K562 (cell line): ENCODE data around the gene LIMCH1. TPM values are rescaled to one million over a fixed set of nuclear protein-coding genes. Genes with fewer than 3 reads are reported as not detected.

ENCODE experiments used
- ATAC-seq: fragments of 200-7000 bp; cut with Tn5 transposase; 3 replicates; pipeline ENCODE4 v1.9.1; 2020; ENCODE audit warnings: moderate library complexity
- BruUV-seq: library from RNA; stranded (reverse); fragments of 400-500 nt; replicated peaks from 2 replicates; lab custom pipeline; 2021; lab: Mats Ljungman, UMichigan
- CTCF ChIA-PET: fragments of 300-600 bp; formaldehyde crosslinking; extraction: SDS; loops from one replicate; lab custom pipeline; 2021; ENCODE audit warnings: low intra/inter-chr PET ratio; lab: Yijun Ruan, JAX
- POLR2A ChIA-PET: fragments of 300-600, 350-650 bp; sonication (Branson Sonifier 250); formaldehyde crosslinking; extraction: SDS; loops from one replicate; lab custom pipeline; 2021; ENCODE audit warnings: antibody characterized with exemption, inconsistent platforms; lab: Yijun Ruan, JAX
- DNase-seq, 4 experiments: peaks; one replicate each; pipeline versions ENCODE4 v3.0.0 to v3.0.0-alpha.2; 2011 to 2018; ENCODE audit warnings: low spot score in 3 of 4, mixed read lengths in 3 of 4; ENCODE audit errors: extremely low read depth in 1 of 4
- FAIRE-seq: peaks from 2 replicates; lab custom pipeline; 2011; peaks lifted over from hg19 to GRCh38; lab: Jason Lieb, UNC
- H2AFZ ChIP-seq: 2 replicates; pipeline ENCODE4 v1.6.0; 2011; ENCODE audit warnings: low read depth, low read length, control low read depth, inconsistent platforms
- H3K27ac ChIP-seq: fragments of 200-600 bp; 3 replicates; pipeline ENCODE4 v1.8.0; 2011; ENCODE audit warnings: low read depth, mild to moderate bottlenecking, control low read depth, inconsistent platforms, low read length, moderate library complexity, mixed read lengths; ENCODE audit errors: extremely low read depth
- H3K27me3 ChIP-seq, 2 experiments: fragments of 300-600 bp in 1 of 2; 2 replicates in 1 of 2; 3 replicates in 1 of 2; pipeline versions ENCODE4 v1.6.0 to v1.8.0; 2011; ENCODE audit warnings: inconsistent platforms in 2 of 2, low read length in 2 of 2, mild to moderate bottlenecking in 1 of 2, mixed read lengths in 1 of 2, moderate library complexity in 1 of 2; ENCODE audit not compliant: control insufficient read depth in 2 of 2, insufficient read depth in 2 of 2
- H3K36me3 ChIP-seq: fragments of 300-600 bp; 3 replicates; pipeline ENCODE4 v1.8.0; 2011; ENCODE audit warnings: mild to moderate bottlenecking, low read length, inconsistent platforms; ENCODE audit not compliant: control insufficient read depth, insufficient read depth
- H3K4me1 ChIP-seq, 2 experiments: fragments of 200-600 bp in 1 of 2; replicated peaks in 1 of 2; 2 replicates in 1 of 2; 3 replicates in 1 of 2; pipeline versions ENCODE4 v1.5.1 to v1.8.0; 2011; ENCODE audit warnings: inconsistent platforms in 2 of 2, low read length in 2 of 2, mild to moderate bottlenecking in 1 of 2, mixed read lengths in 1 of 2, moderate library complexity in 1 of 2; ENCODE audit not compliant: control insufficient read depth in 2 of 2, insufficient read depth in 2 of 2
- H3K4me2 ChIP-seq: 2 replicates; pipeline ENCODE4 v1.6.1; 2011; ENCODE audit warnings: low read length, control low read depth, inconsistent platforms, mixed read lengths; ENCODE audit not compliant: insufficient read depth
- H3K4me3 ChIP-seq: fragments of 200-600 bp; sonication (generic), shearing (Covaris generic); 2 replicates; pipeline ENCODE4 v1.5.1; 2016; ENCODE audit warnings: control low read depth, inconsistent platforms
- H3K79me2 ChIP-seq: fragments of 200-600 bp; 3 replicates; pipeline ENCODE4 v1.8.0; 2011; ENCODE audit warnings: low read length, inconsistent platforms; ENCODE audit not compliant: control insufficient read depth, insufficient read depth
- H3K9ac ChIP-seq, 2 experiments: 2 replicates each; pipeline versions ENCODE4 v1.6.0 to v1.6.1; 2011; ENCODE audit warnings: low read depth in 2 of 2, low read length in 2 of 2, control low read depth in 1 of 2, inconsistent platforms in 1 of 2, mild to moderate bottlenecking in 1 of 2, mixed read lengths in 1 of 2; ENCODE audit not compliant: insufficient read depth in 1 of 2
- H3K9me1 ChIP-seq: one replicate; pipeline ENCODE4 v1.6.0; 2011; ENCODE audit warnings: inconsistent platforms, mild to moderate bottlenecking, low read length, moderate library complexity; ENCODE audit not compliant: control insufficient read depth, insufficient read depth
- H3K9me3 ChIP-seq: replicated peaks from 2 replicates; pipeline ENCODE4 v1.5.1; 2011; ENCODE audit warnings: low read depth, low read length, inconsistent platforms; ENCODE audit not compliant: control insufficient read depth, insufficient read depth
- H4K20me1 ChIP-seq: replicated peaks from 2 replicates; pipeline ENCODE4 v1.6.1; 2011; ENCODE audit warnings: low read length, inconsistent platforms, mixed read lengths; ENCODE audit not compliant: control insufficient read depth, insufficient read depth
- HEY1 ChIP-seq: fragments of 250-450 bp; sonication (Bioruptor Pico); IDR thresholded peaks from 2 replicates; pipeline ENCODE4 v1.5.0; 2020; ENCODE audit warnings: mild to moderate bottlenecking, moderate library complexity, borderline replicate concordance
- MTF1 ChIP-seq: fragments of 250-450 bp; sonication (Bioruptor Pico); IDR thresholded peaks from 2 replicates; pipeline ENCODE4 v1.9.0; 2021; ENCODE audit warnings: moderate library complexity, mild to moderate bottlenecking, inconsistent platforms, borderline replicate concordance
- RBM14 ChIP-seq: fragments of 200-400 bp; formaldehyde crosslinking; IDR thresholded peaks from 2 replicates; pipeline ENCODE4 v1.6.1; 2018; ENCODE audit warnings: low read depth, mild to moderate bottlenecking, low read length, moderate library complexity, borderline replicate concordance; ENCODE audit not compliant: insufficient read depth
- RBM22 ChIP-seq: fragments of 200-400 bp; formaldehyde crosslinking; IDR thresholded peaks from 2 replicates; pipeline ENCODE4 v1.6.1; 2018; ENCODE audit warnings: low read length, low read depth; ENCODE audit not compliant: poor library complexity, severe bottlenecking
- ZNF263 ChIP-seq: sonication (generic); formaldehyde crosslinking; IDR thresholded peaks from 2 replicates; pipeline ENCODE4 v1.8.0; 2022; ENCODE audit warnings: mild to moderate bottlenecking, missing genetic modification reagents, borderline replicate concordance
- ZNF551 ChIP-seq: fragments of 250-450 bp; sonication (Bioruptor Pico); IDR thresholded peaks from 2 replicates; pipeline ENCODE4 v1.5.0; 2021; ENCODE audit warnings: mild to moderate bottlenecking, moderate library complexity
- WGBS: fragments of 100-300 bp; shearing (Covaris generic); methylation state at CpG from one replicate; pipeline ENCODE4 v1.1.6; 2016; ENCODE audit warnings: low coverage, mixed read lengths; ENCODE audit not compliant: insufficient coverage; ENCODE audit errors: missing lambda C conversion rate; 5-methylcytosine and 5-hydroxymethylcytosine counted together
- in situ Hi-C: fragments of 300-500 bp; cut with MboI; formaldehyde crosslinking; loops from 4 replicates; pipeline ENCODE4 v1.15.0; 2018; ENCODE audit warnings: inconsistent platforms, mixed read lengths
- intact Hi-C: fragments of 100-400 bp; cut with micrococcal nuclease; formaldehyde crosslinking; loops from 2 replicates; pipeline ENCODE4 v1.14.2; 2022
- polyA plus RNA-seq, 8 experiments: library from polyadenylated mRNA; depleted of rRNA in 4 of 8; stranded (reverse) in 5 of 8; unstranded in 3 of 8; fragments of >200 nt; fragmentation: Nextera tagmentation in 2 of 8; fragmentation: Illumina TruSeq in 1 of 8; extraction: Ambion mirVana in 2 of 8; extraction: Trizol in 1 of 8; gene quantifications; 2 replicates each; pipeline versions ENCODE4 v1.2.1 to v1.2.3, GENCODE V29; 2011 to 2014; ENCODE audit warnings: inconsistent platforms in 1 of 8, missing spikeins in 1 of 8
- total RNA-seq, 7 experiments: library from RNA; depleted of rRNA in 6 of 7; stranded (reverse); fragments of >200 nt in 6 of 7; fragmentation: Illumina TruSeq in 2 of 7; extraction: Trizol in 2 of 7; gene quantifications; 2 replicates each; pipeline versions ENCODE4 v1.2.1 to v1.2.3, GENCODE V29; 2011 to 2021; ENCODE audit warnings: low replicate concordance in 1 of 7
- TF ChIP-seq, protein P1 (sequence below): fragments of 450-650 bp; IDR thresholded peaks from 2 replicates; pipeline ENCODE4 v1.6.1; 2018; ENCODE audit not compliant: partially characterized antibody
- TF ChIP-seq, protein P2 (sequence below): fragments of 450-650 bp; IDR thresholded peaks from 2 replicates; pipeline ENCODE4 v1.6.1; 2017; ENCODE audit warnings: antibody characterized with exemption, mild to moderate bottlenecking
- TF ChIP-seq, protein P3 (sequence below), 2 experiments: IDR thresholded peaks; 2 replicates each; pipeline ENCODE4 v1.6.1; 2012; ENCODE audit warnings: improper control_type of control experiment in 2 of 2, low read depth in 2 of 2, low read length in 2 of 2, borderline replicate concordance in 1 of 2

LIMCH1 gene
- total and polyA plus RNA-seq, 9 of the 15 experiments (the other 6 are each of a cell fraction or from before 2014, with no cell fraction given), result 0.35 TPM; not detected in 8

DNA sequence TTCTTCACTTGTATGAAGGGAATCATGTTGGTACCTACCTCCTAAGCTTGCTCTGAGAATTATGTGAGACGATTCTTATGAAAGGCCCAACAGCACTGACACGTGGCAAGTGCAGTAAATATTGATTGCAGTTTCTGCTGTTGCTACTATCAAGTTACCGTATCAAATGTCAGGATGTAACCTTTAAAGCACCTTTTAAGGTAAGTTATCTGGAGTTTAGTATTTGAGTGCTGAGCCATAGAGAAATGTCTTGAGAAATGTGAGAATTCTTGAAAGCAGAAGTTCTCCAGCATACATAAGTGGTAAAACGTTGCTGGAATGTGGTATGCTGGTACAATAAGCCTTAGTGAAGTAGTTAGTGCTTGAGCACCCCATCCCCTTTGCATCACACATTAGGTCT, 120.2 kb downstream of the LIMCH1 start (continued):
- TF ChIP-seq, protein P1, sequence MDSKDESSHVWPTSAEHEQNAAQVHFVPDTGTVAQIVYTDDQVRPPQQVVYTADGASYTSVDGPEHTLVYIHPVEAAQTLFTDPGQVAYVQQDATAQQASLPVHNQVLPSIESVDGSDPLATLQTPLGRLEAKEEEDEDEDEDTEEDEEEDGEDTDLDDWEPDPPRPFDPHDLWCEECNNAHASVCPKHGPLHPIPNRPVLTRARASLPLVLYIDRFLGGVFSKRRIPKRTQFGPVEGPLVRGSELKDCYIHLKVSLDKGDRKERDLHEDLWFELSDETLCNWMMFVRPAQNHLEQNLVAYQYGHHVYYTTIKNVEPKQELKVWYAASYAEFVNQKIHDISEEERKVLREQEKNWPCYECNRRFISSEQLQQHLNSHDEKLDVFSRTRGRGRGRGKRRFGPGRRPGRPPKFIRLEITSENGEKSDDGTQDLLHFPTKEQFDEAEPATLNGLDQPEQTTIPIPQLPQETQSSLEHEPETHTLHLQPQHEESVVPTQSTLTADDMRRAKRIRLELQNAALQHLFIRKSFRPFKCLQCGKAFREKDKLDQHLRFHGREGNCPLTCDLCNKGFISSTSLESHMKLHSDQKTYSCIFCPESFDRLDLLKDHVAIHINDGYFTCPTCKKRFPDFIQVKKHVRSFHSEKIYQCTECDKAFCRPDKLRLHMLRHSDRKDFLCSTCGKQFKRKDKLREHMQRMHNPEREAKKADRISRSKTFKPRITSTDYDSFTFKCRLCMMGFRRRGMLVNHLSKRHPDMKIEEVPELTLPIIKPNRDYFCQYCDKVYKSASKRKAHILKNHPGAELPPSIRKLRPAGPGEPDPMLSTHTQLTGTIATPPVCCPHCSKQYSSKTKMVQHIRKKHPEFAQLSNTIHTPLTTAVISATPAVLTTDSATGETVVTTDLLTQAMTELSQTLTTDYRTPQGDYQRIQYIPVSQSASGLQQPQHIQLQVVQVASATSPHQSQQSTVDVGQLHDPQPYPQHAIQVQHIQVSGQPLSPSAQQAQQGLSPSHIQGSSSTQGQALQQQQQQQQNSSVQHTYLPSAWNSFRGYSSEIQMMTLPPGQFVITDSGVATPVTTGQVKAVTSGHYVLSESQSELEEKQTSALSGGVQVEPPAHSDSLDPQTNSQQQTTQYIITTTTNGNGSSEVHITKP, result no peak
- TF ChIP-seq RBM14, result no peak

DNA sequence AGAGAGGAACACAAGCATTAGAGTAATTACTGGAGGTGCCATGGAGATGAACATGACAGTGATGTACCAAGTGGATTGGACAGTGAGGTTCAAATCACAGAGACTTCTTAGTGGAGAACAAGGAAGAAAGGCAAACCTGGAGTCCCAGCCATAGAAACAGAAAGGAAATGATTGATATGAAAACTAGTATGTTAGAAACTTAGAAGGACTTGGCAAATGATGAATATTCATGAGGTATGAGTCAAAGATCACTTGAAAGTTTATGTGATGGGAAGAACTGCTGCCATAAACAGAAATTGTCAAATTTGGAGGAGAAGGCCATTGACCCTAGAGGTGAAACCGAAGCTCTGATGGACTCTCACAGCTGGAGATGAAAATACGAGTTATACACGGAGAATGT, 122.4 kb downstream of the LIMCH1 start:
- no peak for DNase-seq
- Histone ChIP-seq H3K27me3 (peaks cover 0 to 6% of the 10 kb centered on the region in 2 experiments; a peak in 2 of 5 replicates), H3K4me2 (no peak overlapping the region), H3K36me3 (no peaks in the 10 kb centered on the region), H3K9me3 (no peaks in the 10 kb centered on the region), H3K4me3 (no peak overlapping the region), H3K9ac (no peak overlapping the region), H2AFZ (no peak overlapping the region), H4K20me1 (no peaks in the 10 kb centered on the region), H3K27ac (no peak overlapping the region), H3K79me2 (no peaks in the 10 kb centered on the region), H3K4me1 (no peaks in the 10 kb centered on the region), H3K9me1 (no peaks in the 10 kb centered on the region)
- in situ Hi-C loops, result no loop called here
- no peak for FAIRE-seq
- ChIA-PET CTCF (interaction anchor here (2.5 kb wide), 1 partner anchor 379 kb away, joined by 18 read pairs; no protein-coding TSS in a partner anchor), POLR2A (no interaction called here)
- ATAC-seq, result no peak
- WGBS, result 0% methylated on average over 3 of the region's 3 CpGs
- intact Hi-C loops, result no loop called here
- BruUV-seq, result no TSS peak
- no peak for TF ChIP-seq ZNF263 (CRISPR knock-in tag)
- TF ChIP-seq MTF1 (CRISPR knock-in tag), result no peak
- no peak for TF ChIP-seq ZNF551 (CRISPR knock-in tag)
- no peak for TF ChIP-seq RBM22
- no peak for TF ChIP-seq HEY1 (CRISPR knock-in tag)
- TF ChIP-seq, protein P2, sequence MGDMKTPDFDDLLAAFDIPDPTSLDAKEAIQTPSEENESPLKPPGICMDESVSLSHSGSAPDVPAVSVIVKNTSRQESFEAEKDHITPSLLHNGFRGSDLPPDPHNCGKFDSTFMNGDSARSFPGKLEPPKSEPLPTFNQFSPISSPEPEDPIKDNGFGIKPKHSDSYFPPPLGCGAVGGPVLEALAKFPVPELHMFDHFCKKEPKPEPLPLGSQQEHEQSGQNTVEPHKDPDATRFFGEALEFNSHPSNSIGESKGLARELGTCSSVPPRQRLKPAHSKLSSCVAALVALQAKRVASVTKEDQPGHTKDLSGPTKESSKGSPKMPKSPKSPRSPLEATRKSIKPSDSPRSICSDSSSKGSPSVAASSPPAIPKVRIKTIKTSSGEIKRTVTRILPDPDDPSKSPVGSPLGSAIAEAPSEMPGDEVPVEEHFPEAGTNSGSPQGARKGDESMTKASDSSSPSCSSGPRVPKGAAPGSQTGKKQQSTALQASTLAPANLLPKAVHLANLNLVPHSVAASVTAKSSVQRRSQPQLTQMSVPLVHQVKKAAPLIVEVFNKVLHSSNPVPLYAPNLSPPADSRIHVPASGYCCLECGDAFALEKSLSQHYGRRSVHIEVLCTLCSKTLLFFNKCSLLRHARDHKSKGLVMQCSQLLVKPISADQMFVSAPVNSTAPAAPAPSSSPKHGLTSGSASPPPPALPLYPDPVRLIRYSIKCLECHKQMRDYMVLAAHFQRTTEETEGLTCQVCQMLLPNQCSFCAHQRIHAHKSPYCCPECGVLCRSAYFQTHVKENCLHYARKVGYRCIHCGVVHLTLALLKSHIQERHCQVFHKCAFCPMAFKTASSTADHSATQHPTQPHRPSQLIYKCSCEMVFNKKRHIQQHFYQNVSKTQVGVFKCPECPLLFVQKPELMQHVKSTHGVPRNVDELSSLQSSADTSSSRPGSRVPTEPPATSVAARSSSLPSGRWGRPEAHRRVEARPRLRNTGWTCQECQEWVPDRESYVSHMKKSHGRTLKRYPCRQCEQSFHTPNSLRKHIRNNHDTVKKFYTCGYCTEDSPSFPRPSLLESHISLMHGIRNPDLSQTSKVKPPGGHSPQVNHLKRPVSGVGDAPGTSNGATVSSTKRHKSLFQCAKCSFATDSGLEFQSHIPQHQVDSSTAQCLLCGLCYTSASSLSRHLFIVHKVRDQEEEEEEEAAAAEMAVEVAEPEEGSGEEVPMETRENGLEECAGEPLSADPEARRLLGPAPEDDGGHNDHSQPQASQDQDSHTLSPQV, result no peak
- TF ChIP-seq, protein P3, sequence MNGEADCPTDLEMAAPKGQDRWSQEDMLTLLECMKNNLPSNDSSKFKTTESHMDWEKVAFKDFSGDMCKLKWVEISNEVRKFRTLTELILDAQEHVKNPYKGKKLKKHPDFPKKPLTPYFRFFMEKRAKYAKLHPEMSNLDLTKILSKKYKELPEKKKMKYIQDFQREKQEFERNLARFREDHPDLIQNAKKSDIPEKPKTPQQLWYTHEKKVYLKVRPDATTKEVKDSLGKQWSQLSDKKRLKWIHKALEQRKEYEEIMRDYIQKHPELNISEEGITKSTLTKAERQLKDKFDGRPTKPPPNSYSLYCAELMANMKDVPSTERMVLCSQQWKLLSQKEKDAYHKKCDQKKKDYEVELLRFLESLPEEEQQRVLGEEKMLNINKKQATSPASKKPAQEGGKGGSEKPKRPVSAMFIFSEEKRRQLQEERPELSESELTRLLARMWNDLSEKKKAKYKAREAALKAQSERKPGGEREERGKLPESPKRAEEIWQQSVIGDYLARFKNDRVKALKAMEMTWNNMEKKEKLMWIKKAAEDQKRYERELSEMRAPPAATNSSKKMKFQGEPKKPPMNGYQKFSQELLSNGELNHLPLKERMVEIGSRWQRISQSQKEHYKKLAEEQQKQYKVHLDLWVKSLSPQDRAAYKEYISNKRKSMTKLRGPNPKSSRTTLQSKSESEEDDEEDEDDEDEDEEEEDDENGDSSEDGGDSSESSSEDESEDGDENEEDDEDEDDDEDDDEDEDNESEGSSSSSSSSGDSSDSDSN (IDR thresholded peaks at IDR 0.05; ENCODE audit: borderline replicate concordance in 1 of 2, low read depth in 2 of 2, low read length in 2 of 2), result no peak
